ENCODE measurements around the gene OSBPL6.

DNA sequence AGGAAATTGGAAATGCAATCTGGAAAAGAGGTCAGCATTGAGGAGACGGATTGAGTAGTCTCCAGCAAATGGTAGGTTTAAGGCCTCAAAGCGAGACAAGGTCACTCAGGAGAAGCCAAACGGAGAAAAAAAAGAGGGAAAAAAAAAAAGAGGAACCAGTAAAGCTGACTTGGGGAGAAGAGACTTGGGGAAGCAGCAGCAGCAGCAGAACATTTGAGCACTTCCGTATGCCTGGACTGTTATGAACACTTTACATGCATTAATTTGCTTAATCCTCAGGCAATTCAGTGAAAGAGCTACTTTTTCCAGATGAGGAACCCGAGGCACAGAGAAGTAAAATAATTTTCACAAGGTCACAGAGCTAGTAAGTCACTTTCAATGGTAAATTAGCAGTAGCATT is 81.3 kb downstream of the OSBPL6 start:
- TF ChIP-seq, protein P1, sequence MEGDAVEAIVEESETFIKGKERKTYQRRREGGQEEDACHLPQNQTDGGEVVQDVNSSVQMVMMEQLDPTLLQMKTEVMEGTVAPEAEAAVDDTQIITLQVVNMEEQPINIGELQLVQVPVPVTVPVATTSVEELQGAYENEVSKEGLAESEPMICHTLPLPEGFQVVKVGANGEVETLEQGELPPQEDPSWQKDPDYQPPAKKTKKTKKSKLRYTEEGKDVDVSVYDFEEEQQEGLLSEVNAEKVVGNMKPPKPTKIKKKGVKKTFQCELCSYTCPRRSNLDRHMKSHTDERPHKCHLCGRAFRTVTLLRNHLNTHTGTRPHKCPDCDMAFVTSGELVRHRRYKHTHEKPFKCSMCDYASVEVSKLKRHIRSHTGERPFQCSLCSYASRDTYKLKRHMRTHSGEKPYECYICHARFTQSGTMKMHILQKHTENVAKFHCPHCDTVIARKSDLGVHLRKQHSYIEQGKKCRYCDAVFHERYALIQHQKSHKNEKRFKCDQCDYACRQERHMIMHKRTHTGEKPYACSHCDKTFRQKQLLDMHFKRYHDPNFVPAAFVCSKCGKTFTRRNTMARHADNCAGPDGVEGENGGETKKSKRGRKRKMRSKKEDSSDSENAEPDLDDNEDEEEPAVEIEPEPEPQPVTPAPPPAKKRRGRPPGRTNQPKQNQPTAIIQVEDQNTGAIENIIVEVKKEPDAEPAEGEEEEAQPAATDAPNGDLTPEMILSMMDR (conservative IDR thresholded peaks at IDR 0.05; ENCODE audit: low read length) = no peak
- TF ChIP-seq EZH2phosphoT487 (IDR thresholded peaks at IDR 0.05; ENCODE audit: borderline replicate concordance) = no peak
